RWPE1 (cell line): ENCODE results near the gene CASKIN1.

Experiments used
- CTCF ChIA-PET: fragments of 350-600 bp; sonication (Branson Sonifier 250); formaldehyde crosslinking; extraction: SDS; loops from one replicate; lab custom pipeline; 2021; lab: Yijun Ruan, JAX
- POLR2A ChIA-PET: fragments of 400-600 bp; formaldehyde crosslinking; extraction: SDS; loops from one replicate; lab custom pipeline; 2020; ENCODE audit warnings: antibody characterized with exemption; ENCODE audit not compliant: low non-redundant PET; lab: Yijun Ruan, JAX
- DNase-seq: peaks from one replicate; pipeline ENCODE4 v3.0.0; 2012; ENCODE audit warnings: low spot score
- H3K27ac ChIP-seq: fragments of 450-650 bp; 2 replicates; pipeline ENCODE4 v1.5.1; 2017
- TF ChIP-seq, protein P1 (sequence below): fragments of 450-650 bp; conservative IDR thresholded peaks from 2 replicates; pipeline ENCODE4 v1.5.1; 2017; ENCODE audit warnings: low read depth, mild to moderate bottlenecking

The CASKIN1 gene

DNA sequence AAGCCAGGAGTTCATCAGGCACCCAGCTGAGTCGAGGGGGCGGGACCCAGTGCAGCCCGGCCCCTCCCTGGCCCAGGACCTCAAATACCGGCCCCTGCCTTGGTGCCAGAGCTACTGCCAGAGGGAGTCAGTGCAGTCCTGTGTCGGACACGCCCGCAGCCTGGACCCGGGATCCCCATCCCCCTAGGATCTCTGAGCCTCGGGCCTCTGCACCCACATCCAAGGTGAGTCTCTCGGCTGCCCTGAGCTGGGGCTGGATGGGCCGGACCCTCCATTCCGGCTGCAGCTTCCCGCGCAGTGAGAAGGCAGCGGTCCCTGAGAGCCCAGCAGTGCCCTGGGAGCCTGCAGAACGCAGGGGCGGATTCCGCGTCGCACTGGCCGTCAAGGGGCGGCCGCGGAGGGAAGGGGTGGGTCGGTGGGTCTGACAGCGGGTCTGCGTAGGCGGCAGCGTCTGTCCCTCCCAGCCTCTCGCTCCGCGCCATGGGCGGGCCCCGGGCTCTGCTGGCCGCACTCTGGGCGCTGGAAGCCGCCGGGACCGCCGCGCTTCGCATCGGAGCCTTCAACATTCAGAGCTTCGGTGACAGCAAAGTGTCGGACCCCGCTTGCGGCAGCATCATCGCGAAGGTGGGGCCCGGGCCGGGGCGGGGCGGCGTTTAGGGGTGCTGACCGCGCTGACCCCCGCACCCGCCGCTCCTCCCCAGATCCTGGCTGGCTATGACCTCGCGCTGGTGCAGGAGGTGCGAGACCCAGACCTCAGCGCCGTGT is 40.1 kb upstream of the CASKIN1 start, which contains the start of gene DNASE1L2:
Gene DNASE1L2, plus strand, starts transcription at position 108 of the 765 bp plus-strand sequence. Its CDS starts 373 bp downstream, at position 481.
- CTCF ChIA-PET: interaction anchor here (0.7 kb wide), 2 partner anchors 15 to 87 kb away, joined by 3 read pairs; no protein-coding TSS in a partner anchor
- peak; percentile 49 for DNase-seq
- POLR2A ChIA-PET: no interaction called here
- TF ChIP-seq, protein P1, sequence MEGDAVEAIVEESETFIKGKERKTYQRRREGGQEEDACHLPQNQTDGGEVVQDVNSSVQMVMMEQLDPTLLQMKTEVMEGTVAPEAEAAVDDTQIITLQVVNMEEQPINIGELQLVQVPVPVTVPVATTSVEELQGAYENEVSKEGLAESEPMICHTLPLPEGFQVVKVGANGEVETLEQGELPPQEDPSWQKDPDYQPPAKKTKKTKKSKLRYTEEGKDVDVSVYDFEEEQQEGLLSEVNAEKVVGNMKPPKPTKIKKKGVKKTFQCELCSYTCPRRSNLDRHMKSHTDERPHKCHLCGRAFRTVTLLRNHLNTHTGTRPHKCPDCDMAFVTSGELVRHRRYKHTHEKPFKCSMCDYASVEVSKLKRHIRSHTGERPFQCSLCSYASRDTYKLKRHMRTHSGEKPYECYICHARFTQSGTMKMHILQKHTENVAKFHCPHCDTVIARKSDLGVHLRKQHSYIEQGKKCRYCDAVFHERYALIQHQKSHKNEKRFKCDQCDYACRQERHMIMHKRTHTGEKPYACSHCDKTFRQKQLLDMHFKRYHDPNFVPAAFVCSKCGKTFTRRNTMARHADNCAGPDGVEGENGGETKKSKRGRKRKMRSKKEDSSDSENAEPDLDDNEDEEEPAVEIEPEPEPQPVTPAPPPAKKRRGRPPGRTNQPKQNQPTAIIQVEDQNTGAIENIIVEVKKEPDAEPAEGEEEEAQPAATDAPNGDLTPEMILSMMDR: no peak
- peak within 1 kb of the TSS; percentile 26 for H3K27ac ChIP-seq

DNA sequence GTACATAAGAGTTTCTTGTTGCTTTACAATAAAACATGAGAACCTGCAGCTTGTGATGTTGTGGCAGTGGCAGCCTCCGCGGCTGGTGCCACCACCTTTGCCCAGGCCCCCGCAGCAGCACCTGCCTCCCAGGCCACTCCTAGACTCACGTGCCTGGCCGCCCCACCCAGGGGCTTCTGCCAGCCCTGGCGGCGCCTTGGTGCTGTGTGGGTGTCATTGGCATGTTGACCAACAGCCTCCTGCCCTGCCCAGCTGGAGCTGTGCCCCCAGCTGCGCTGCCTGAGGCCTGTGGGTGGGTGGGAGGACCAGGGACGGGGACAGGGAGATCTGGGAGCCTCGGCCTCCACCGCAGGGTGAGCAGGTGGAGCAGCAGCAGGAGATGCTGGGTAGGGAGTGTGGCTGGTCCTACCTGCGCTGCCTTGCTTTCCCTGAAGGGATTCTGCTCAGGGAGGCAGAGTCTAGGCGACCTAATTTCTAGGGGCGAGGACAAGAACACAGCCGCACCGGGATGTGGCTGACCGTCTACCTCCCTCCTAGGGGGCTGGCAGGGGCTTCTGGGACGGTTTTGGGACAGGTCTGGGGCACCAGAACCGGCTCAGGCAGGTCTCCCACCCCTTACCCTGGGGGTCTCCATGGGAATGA is 39.4 kb upstream of the CASKIN1 start:
- DNase-seq: no peak

DNA sequence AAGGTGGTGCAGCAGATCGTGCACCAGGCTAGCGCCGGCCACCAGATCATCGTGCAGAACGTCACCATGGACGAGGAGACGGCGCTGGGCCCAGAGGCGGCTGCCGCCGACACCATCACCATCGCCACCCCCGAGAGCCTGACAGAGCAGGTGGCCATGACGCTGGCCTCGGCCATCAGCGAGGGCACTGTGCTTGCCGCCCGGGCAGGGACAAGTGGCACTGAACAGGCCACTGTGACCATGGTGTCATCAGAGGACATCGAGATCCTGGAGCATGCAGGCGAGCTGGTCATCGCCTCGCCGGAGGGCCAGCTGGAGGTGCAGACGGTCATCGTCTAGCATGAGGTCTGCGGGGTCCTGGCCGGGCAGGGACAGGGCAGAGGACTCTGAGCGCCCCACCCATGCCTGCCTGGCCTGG is 38.8 kb upstream of the CASKIN1 start:
- TF ChIP-seq, protein P1: no peak
- no peak overlapping the region; the same call in 1 of the 2 replicates for H3K27ac ChIP-seq
- POLR2A ChIA-PET: no interaction called here
- DNase-seq: no peak
- CTCF ChIA-PET: no interaction called here

More for the DNA sequence above, 39.4 kb upstream of the CASKIN1 start:
- ChIA-PET POLR2A (no interaction called here), CTCF (interaction anchor here (0.7 kb wide), 1 partner anchor 16 kb away, joined by 3 read pairs; no protein-coding TSS in a partner anchor)
- TF ChIP-seq, protein P1: no peak
- H3K27ac ChIP-seq: peak overlapping the region; percentile 26

DNA sequence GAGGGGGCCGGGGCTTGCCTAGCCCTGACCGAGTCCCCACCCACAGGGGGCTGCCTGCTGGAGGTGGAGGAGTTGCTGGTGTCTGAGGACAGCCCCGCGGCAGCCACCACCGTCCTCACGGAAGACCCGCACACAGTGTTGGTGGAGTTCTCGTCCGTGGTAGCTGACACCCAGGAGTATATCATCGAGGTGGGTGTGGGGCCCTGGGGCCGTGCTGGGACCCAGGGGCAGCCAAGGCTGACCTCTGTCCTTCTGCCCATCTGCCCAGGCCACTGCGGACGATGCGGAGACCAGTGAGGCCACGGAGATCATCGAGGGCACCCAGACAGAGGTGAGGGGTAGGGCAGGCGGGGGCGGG is 38.4 kb upstream of the CASKIN1 start:
- no peak overlapping the region for H3K27ac ChIP-seq
- POLR2A ChIA-PET: no interaction called here
- no peak for DNase-seq
- CTCF ChIA-PET: interaction anchor here (0.6 kb wide), 2 partner anchors 47 to 52 kb away, joined by 3 to 4 read pairs; no protein-coding TSS in a partner anchor
- TF ChIP-seq, protein P1: no peak

DNA sequence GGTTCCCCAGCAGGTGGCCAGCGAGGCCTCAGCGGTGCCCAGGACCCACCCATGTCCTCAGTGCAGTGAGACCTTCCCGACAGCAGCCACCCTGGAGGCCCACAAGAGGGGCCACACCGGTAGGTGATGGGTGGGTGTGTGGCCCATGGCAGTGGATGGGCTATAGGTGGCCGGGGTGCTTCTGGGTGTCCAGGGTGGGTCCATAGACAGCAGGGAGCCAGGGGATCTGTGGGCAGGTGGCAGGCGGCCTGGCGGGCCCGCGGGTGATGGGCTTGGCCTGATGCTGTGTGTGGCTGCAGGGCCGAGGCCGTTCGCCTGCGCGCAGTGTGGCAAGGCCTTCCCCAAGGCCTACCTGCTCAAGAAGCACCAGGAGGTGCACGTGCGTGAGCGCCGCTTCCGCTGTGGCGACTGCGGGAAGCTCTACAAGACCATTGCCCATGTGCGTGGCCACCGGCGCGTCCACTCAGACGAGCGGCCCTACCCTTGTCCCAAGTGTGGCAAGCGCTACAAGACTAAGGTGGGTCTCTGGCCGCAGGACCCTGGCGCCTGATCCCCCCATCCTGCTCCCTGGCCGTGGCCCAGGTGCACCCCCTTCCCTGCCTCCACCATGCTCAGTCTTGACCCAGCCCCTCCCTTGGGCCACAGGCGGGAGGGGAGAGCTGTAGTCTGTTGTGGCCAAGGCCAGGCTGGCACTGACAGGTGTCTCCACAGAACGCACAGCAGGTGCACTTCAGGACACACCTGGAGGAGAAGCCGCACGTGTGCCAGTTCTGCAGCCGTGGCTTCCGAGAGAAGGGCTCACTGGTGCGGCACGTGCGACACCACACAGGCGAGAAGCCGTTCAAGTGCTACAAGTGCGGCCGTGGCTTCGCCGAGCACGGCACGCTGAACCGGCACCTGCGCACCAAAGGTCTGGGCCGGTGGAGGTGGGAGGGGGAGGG is 37.7 kb upstream of the CASKIN1 start:
- peak overlapping the region; percentile 93; the same call in 1 of the 2 replicates for H3K27ac ChIP-seq
- CTCF ChIA-PET: interaction anchor here (0.5 to 0.6 kb wide), 3 partner anchors 20 to 52 kb away, joined by 3 to 4 read pairs (median 4); no protein-coding TSS in a partner anchor
- TF ChIP-seq, protein P1: no peak
- no peak for DNase-seq
- POLR2A ChIA-PET: no interaction called here
